HG03575 (cell line): ENCODE results near the gene CCNB2.
"Not testable (repeated sequence)": the region's sequence is repeated elsewhere in the genome, so short reads cannot be mapped to it uniquely, and the experiment has no call there.

Experiments used
- ATAC-seq: cut with Tn5 transposase; IDR thresholded peaks from one replicate; pipeline ENCODE4 v1.9.1; 2021; ENCODE audit not compliant: unreplicated experiment, insufficient number of reproducible peaks, low FRiP score; ENCODE audit errors: extremely low read depth

The CCNB2 gene

DNA sequence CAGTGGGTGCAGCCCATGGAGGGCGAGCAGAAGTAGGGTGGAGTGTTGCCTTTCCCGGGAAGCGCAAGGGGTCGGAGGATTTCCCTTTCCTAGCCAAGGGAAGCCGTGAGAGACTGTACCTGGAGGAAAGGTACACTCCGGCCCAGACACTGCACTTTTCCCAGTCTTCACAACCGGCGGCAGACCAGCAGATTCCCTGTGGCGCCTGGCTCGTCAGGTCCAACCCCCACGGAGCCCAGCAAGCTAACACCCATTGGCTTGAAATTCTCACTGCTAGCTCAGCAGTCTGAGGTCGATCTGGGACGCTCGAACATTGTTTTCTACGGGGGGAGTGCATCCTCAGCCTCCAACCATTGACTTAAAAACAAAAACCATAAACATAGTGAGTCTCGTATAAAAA lies 26.5 kb downstream of the CCNB2 start:
- ATAC-seq = no peak

GRCh38 chr15:59131969-59132562 lies 27.1 kb downstream of the CCNB2 start:
- no peak for ATAC-seq

DNA sequence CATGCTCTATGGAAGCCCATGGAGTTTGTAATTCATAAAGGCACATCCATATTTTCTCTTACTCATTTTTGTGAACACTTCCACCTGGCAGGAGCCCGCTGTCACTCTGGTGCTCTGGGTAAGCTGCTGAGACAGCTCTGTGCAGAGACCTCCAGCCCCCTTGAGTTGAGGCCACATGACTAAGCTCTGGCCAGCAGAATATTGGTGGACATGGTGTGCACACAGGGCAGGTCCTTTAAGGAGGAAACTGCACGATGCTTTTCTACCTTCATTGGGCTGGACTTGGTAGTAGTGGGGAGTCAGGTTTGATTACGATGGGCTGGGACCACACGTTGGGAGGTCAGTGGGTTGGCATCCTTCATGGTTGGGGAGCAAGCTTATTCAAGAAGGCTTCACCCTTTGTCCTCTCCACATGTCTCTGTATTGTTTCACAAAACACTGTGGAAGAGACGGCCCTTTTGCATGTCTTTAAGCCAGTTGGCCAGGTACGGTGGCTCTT lies 29.0 kb downstream of the CCNB2 start:
- no peak for ATAC-seq

DNA sequence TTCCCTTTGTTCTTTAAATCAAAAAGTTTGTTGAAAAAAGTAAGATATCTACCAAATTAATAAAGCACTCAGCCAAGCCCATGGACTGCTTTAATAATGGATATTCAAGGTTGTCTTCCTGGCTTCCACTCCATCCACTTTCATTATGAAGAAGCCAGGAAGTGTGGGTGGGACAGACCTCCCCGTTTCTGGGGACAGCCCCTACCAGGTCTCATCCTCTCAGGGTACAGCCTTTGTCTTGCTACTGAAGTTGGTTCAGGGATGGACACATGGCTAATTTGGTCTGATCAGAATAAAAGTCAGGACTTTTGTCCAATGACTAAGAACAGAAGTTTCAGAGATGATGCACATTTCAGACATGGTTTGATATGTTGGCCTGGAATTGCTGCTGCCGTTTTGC lies 32.6 kb downstream of the CCNB2 start:
- ATAC-seq = no peak

DNA sequence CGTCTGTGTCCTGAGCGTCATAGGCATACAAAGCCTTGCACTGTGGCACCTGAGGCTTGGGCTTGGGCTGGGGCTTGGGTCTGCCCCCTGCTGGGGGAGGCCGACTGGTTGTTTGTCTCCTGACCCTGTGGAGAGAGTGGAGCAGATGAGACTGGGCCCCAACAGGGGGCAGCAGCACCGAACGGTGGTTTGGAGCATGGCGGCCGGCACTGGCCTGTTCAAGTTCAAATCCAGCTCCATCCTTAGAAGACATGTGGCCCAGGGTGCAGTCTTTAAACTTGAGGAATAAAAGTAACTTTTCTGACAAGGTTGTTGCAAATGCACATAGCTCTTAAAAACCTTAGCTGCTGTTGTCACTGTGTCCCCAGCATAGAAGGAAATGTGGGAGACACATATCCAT lies 33.3 kb downstream of the CCNB2 start:
- no peak for ATAC-seq

- no peak for ATAC-seq
Observed at GRCh38 chr15:59140422-59141226, 35.7 kb downstream of the CCNB2 start.

GRCh38 chr15:59143281-59143680 lies 38.3 kb downstream of the CCNB2 start:
- no peak for ATAC-seq

DNA sequence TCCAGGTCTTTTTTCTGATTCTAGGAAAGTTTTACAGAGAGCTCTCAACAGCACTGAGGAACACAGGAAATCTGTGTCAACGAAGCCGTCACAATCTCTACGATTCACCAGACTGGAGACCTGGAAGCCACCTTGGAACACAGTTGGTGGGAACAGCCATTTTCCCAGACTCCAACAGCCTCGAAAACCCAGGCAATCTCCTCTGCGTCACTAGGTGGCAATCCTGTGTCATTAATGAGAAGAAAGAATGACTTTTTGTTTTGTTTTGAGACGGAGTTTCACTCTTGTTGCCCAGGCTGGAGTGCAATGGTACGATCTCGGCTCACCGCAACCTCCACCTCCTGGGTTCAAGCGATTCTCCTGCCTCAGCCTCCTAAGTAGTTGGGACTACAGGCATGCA lies 39.6 kb downstream of the CCNB2 start:
- ATAC-seq = not testable (repeated sequence)

DNA sequence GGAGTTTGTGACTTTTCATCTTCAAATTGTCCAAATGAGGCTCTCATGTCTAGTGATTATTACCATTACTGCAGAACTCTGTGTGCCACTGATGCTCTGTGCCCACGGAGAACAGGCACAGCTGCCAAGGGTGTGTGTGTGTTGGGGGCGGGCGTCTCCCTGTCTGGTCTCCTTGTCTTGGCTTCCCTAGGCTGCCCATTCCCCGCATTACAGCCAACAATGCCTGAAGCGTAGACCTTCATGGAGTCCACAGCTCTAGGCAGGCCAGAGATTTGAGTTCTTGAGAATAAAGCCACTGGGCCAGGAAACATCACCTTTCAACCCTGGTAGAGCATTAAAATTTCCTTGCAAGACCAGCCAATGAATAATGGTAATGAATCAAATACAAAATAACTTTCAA lies 42.7 kb downstream of the CCNB2 start:
- ATAC-seq = no peak

DNA sequence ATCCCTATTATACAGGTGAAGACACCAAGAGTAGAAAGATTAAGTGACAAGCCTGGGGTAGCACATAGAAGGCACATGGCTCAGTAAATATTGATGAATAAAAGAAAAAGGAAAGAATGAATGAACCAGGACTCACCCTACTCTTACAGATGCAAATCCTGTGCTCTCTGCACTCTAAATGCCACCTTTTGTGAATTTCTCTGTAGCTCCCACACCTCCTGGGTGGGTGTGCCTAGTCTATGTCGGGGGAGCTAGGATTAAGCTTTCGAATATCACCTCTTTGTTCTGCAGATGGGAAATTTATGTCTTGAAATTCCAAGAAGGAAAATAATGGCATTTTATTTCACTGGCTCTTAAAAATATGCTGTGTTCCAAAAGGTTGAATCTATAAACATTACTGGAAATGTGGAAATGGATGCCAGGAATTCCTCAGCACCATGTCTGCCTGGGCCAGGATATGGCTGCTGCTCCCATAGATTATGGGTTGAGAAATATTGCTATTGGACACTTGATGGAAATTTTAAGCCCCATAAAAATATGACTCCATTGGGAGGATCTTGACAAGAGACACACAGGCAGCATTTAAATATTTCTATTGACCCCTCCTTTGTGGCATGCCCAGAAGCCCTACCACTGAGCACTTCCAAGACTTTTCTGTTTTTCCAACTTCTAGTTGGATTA lies 43.3 kb downstream of the CCNB2 start:
- ATAC-seq = no peak

- ATAC-seq = no peak
Observed at GRCh38 chr15:59150185-59150584, 45.2 kb downstream of the CCNB2 start.

- no peak for ATAC-seq
Observed at GRCh38 chr15:59152694-59153450, 47.9 kb downstream of the CCNB2 start.

GRCh38 chr15:59153466-59153865 lies 48.5 kb downstream of the CCNB2 start:
- no peak for ATAC-seq

DNA sequence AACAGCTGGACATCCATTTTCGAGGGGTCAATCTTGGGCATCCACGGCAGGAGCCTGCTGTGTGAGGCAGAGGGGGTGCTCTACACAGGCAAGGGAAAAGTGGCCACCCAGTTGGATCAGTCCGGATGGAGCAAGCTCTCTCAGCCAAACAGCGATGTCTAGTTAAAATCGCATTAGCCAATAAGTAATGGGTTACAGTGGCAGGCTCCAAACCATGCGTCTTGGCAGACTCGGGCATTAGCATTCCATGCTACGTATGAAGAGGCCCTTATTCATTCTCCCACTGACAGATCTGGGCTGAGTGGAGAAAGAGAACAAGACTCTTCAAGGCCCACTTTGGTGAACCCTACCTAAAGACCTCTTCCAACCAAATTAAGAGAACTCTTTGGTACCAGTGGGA lies 49.3 kb downstream of the CCNB2 start:
- no peak for ATAC-seq

DNA sequence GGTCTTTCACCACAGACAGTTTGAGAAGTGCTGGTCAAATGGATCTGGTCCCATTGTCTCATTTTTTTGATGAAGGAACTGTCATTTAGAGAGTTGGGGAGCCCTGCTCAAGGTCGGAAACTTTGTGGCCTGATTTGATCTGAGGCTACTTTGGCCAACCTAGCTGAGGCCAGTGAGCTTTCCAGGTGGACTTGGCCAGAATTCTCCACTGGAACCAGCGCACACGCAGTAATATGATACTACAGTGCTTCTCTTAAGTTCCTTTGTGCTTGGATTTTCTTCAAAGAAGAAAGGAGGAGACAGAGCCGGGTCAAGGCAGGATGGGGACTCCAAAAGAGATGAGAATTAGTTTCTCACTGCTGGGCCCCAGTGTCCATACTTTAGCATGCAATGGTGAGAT lies 50.5 kb downstream of the CCNB2 start:
- ATAC-seq = no peak

GRCh38 chr15:59157396-59157795 lies 52.5 kb downstream of the CCNB2 start:
- ATAC-seq = no peak

DNA sequence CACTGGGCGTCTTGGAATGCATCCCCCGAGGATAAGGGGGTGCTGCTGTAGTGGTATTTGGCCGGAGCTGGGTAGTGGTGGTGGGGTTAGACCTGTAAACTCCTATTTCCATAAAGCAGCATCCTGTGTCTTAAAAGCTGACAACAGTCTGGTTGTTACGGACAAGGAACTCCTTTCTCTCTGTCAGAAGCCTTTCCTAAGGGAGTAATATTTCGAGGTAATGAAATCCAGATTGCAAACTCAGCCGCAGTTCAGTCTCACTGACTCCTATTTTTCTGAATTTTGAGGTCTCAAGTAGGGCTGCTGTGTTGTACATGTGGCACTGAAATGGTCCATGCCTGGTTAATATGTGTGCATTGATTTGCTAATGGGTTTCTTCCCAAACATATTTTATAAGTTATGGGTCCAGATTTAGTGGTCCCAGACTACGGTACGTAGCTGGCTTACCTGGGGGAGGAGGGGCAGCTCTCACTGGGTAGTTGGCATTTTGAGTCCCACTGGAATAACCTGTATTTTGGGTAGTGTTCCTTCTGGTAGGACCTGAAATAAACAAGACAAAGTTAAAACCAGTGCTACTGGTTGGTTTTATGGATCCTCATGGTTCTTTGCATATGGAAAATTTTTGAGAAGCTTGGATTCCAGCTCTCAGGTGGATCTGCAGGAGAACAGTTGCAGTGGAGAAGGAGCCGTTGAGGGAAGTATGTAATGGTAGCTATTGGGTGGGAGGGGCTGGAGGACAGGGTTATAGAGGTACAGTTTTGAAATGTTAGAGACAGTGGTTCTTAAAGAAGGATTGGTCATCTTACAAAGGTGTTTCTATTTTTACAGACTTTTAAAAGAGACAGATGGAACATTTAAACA lies 53.1 kb downstream of the CCNB2 start:
- no peak for ATAC-seq

GRCh38 chr15:59158701-59159034 lies 53.7 kb downstream of the CCNB2 start:
- ATAC-seq = no peak

DNA sequence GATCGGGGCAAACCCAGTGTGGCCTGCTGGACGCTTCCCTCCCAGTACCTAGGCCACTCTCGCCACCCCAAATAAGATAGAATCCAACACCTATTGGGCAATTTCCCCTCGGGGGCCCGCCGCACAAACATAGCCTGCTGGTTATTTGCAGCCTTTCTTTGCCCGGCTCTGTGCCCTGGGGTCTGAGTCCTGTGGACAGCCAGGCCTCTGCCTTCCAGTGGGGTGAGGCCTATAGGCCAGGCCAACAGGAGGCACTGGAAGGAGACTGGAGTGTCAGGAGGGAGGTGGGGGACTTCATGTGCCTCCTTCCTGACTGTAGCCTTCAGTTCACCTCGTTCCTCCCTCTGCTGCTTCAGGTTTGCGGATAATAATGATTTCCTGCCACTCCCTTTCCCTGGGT lies 54.3 kb downstream of the CCNB2 start:
- ATAC-seq = no peak
